IMR-90 (cell line): ENCODE data around the gene PKP4. TPM values are rescaled to one million over a fixed set of nuclear protein-coding genes. Genes with fewer than 3 reads are reported as not detected.

Experiments used
- ATAC-seq: fragments of 200-7000 bp; cut with Tn5 transposase; 2 replicates; pipeline ENCODE4 v1.9.1; 2020; ENCODE audit warnings: low read depth, mild to moderate bottlenecking, moderate library complexity
- BruUV-seq: library from RNA; stranded (reverse); fragments of 400-500 nt; replicated peaks from 2 replicates; lab custom pipeline; 2021; lab: Mats Ljungman, UMichigan
- CTCF ChIA-PET: fragments of 300-600 bp; formaldehyde crosslinking; extraction: SDS; loops from one replicate; lab custom pipeline; 2021; ENCODE audit warnings: antibody characterized with exemption; lab: Yijun Ruan, JAX
- POLR2A ChIA-PET: fragments of 300-600 bp; sonication (Branson Sonifier 250); formaldehyde crosslinking; loops from one replicate; lab custom pipeline; 2022; ENCODE audit warnings: antibody characterized with exemption; ENCODE audit not compliant: unreplicated experiment; lab: Charles Lee
- DNase-seq: peaks from one replicate; pipeline ENCODE4 v3.0.0; 2013
- H2AFZ ChIP-seq: replicated peaks from 2 replicates; pipeline ENCODE3; 2013; ENCODE audit warnings: low read length, mild to moderate bottlenecking; ENCODE audit not compliant: poor library complexity
- H2AK5ac ChIP-seq: 2 replicates; pipeline ENCODE4 v1.6.1; 2013; ENCODE audit warnings: low read depth, low read length, inconsistent platforms
- H2AK9ac ChIP-seq: replicated peaks from 2 replicates; pipeline ENCODE3; 2013; ENCODE audit warnings: mild to moderate bottlenecking, low read depth, low read length, moderate library complexity; ENCODE audit not compliant: poor library complexity
- H2BK120ac ChIP-seq: 2 replicates; pipeline ENCODE4 v1.6.1; 2013; ENCODE audit warnings: low read depth, low read length, inconsistent platforms
- H2BK15ac ChIP-seq: 3 replicates; pipeline ENCODE4 v1.6.1; 2013; ENCODE audit warnings: low read depth, low read length, inconsistent platforms
- H2BK20ac ChIP-seq: 2 replicates; pipeline ENCODE4 v1.6.1; 2013; ENCODE audit warnings: low read depth, mild to moderate bottlenecking, inconsistent platforms, low read length, moderate library complexity
- H2BK5ac ChIP-seq: 2 replicates; pipeline ENCODE4 v1.6.1; 2013; ENCODE audit warnings: mild to moderate bottlenecking, low read depth, low read length, inconsistent platforms; ENCODE audit not compliant: poor library complexity, severe bottlenecking
- H3K14ac ChIP-seq: replicated peaks from 2 replicates; pipeline ENCODE4 v1.6.1; 2013; ENCODE audit warnings: low read depth, low read length, inconsistent platforms
- H3K18ac ChIP-seq: 2 replicates; pipeline ENCODE4 v1.6.1; 2013; ENCODE audit warnings: low read depth, low read length, control low read depth
- H3K23ac ChIP-seq: 2 replicates; pipeline ENCODE4 v1.6.1; 2013; ENCODE audit warnings: low read depth, low read length, inconsistent platforms
- H3K27ac ChIP-seq: 2 replicates; pipeline ENCODE4 v1.5.1; 2013; ENCODE audit warnings: mild to moderate bottlenecking, control low read depth, low read length; ENCODE audit not compliant: insufficient read depth
- H3K27me3 ChIP-seq: 2 replicates; pipeline ENCODE4 v1.6.1; 2013; ENCODE audit warnings: low read length; ENCODE audit not compliant: control insufficient read depth, insufficient read depth
- H3K36me3 ChIP-seq: 2 replicates; pipeline ENCODE4 v1.6.1; 2013; ENCODE audit warnings: low read length, mixed read lengths; ENCODE audit not compliant: control insufficient read depth, insufficient read depth
- H3K4ac ChIP-seq: 2 replicates; pipeline ENCODE4 v1.6.1; 2013; ENCODE audit warnings: low read depth, low read length, inconsistent platforms
- H3K4me1 ChIP-seq: 2 replicates; pipeline ENCODE4 v1.6.1; 2013; ENCODE audit warnings: low read length, mixed read lengths; ENCODE audit not compliant: control insufficient read depth, insufficient read depth
- H3K4me2 ChIP-seq: 2 replicates; pipeline ENCODE4 v1.6.1; 2013; ENCODE audit warnings: low read depth, mild to moderate bottlenecking, control low read depth, low read length, moderate library complexity
- H3K4me3 ChIP-seq: 2 replicates; pipeline ENCODE4 v1.5.1; 2013; ENCODE audit warnings: low read depth, mild to moderate bottlenecking, control low read depth, low read length, moderate library complexity; ENCODE audit not compliant: insufficient read depth
- H3K56ac ChIP-seq: 2 replicates; pipeline ENCODE4 v1.6.1; 2013; ENCODE audit warnings: low read length, inconsistent platforms; ENCODE audit not compliant: insufficient read depth; ENCODE audit errors: extremely low read depth
- H3K79me1 ChIP-seq, 2 experiments: 2 replicates each; pipeline ENCODE4 v1.6.1; 2013; ENCODE audit warnings: low read length in 2 of 2, inconsistent platforms in 1 of 2, low read depth in 1 of 2
- H3K9ac ChIP-seq: 2 replicates; pipeline ENCODE4 v1.6.1; 2013; ENCODE audit warnings: low read depth, low read length, control low read depth
- H3K9me1 ChIP-seq: 2 replicates; pipeline ENCODE4 v1.6.1; 2013; ENCODE audit warnings: low read length, inconsistent platforms; ENCODE audit not compliant: insufficient read depth
- H3K9me3 ChIP-seq: 2 replicates; pipeline ENCODE4 v1.6.1; 2013; ENCODE audit warnings: low read length; ENCODE audit not compliant: control insufficient read depth, insufficient read depth
- H4K20me1 ChIP-seq: 2 replicates; pipeline ENCODE4 v1.6.1; 2013; ENCODE audit warnings: low read length, inconsistent platforms; ENCODE audit not compliant: insufficient read depth
- H4K5ac ChIP-seq: 2 replicates; pipeline ENCODE4 v1.6.1; 2013; ENCODE audit warnings: mild to moderate bottlenecking, low read depth, low read length, control low read depth
- H4K8ac ChIP-seq, 2 experiments: 2 replicates each; pipeline ENCODE4 v1.6.1; 2013; ENCODE audit warnings: low read depth in 2 of 2, low read length in 2 of 2, control low read depth in 1 of 2, inconsistent platforms in 1 of 2
- H4K91ac ChIP-seq: 2 replicates; pipeline ENCODE4 v1.6.1; 2013; ENCODE audit warnings: low read depth, low read length, inconsistent platforms; ENCODE audit not compliant: insufficient read depth
- CHD1 ChIP-seq: IDR thresholded peaks from 2 replicates; pipeline ENCODE4 v1.6.1; 2012; ENCODE audit warnings: low read depth, low read length, improper control_type of control experiment
- FOS ChIP-seq: fragments of 150-350 bp; IDR thresholded peaks from 2 replicates; pipeline ENCODE4 v1.6.1; 2016; ENCODE audit warnings: low read depth, low read length
- MAZ ChIP-seq: IDR thresholded peaks from 2 replicates; pipeline ENCODE4 v1.6.1; 2012; ENCODE audit warnings: low read depth, mild to moderate bottlenecking, low read length, improper control_type of control experiment, moderate library complexity, borderline replicate concordance
- MXI1 ChIP-seq: IDR thresholded peaks from 2 replicates; pipeline ENCODE4 v1.6.1; 2012; ENCODE audit warnings: low read depth, mild to moderate bottlenecking, low read length, moderate library complexity, borderline replicate concordance
- RFX5 ChIP-seq: IDR thresholded peaks from 2 replicates; pipeline ENCODE4 v1.8.0; 2012; ENCODE audit warnings: low read depth, mild to moderate bottlenecking, low read length, moderate library complexity
- WGBS, 2 experiments: methylation state at CpG; one replicate each; pipeline versions ENCODE4 v1.1.5 to v1.1.7; 2013; ENCODE audit warnings: missing lambda C conversion rate in 2 of 2; ENCODE audit not compliant: insufficient read length in 1 of 2; ENCODE audit errors: extremely low coverage in 2 of 2; 5-methylcytosine and 5-hydroxymethylcytosine counted together
- dilution Hi-C: fragments of 300-500 bp; cut with HindIII; formaldehyde crosslinking; loops from one replicate; pipeline ENCODE4 v1.14.3; 2018; ENCODE audit warnings: low sequenced_read_pairs; ENCODE audit not compliant: unreplicated experiment
- in situ Hi-C: fragments of 300-500 bp; cut with MboI; formaldehyde crosslinking; loops from 3 replicates; pipeline ENCODE4 v1.14.3; 2019; ENCODE audit warnings: low sequenced_read_pairs, inconsistent platforms, mixed read lengths
- intact Hi-C: fragments of 100-400 bp; cut with micrococcal nuclease; formaldehyde crosslinking; loops from 2 replicates; pipeline ENCODE4 v1.10.0; 2022
- polyA plus RNA-seq, 3 experiments: library from polyadenylated mRNA; depleted of rRNA; stranded (reverse); fragments of >200 nt; gene quantifications; 2 replicates each; pipeline ENCODE4 v1.2.3, GENCODE V29; 2012; ENCODE audit warnings: low replicate concordance in 1 of 3
- total RNA-seq: library from RNA; depleted of rRNA; stranded (reverse); fragments of >200 nt; gene quantifications from 2 replicates; pipeline ENCODE4 v1.2.3, GENCODE V29; 2012

The PKP4 gene
- total and polyA plus RNA-seq, 2 of the 4 experiments (the other 2 are of a cell fraction), result 20.1 to 37.8 TPM

GRCh38 chr2:158661231-158661630, 204.5 kb downstream of the PKP4 start:
- H3K36me3 ChIP-seq, result peaks cover 16% of the 10 kb centered on the region
- no peak overlapping the region for H3K9ac ChIP-seq
- in situ Hi-C loops, result no loop called here
- H3K4me2 ChIP-seq, result no peak overlapping the region
- ATAC-seq (no peak), DNase-seq (no peak)
- no peak overlapping the region for H3K23ac ChIP-seq
- dilution Hi-C loops, result no loop called here
- no peak overlapping the region for H3K27ac ChIP-seq
- no peak overlapping the region for H4K5ac ChIP-seq
- H3K18ac ChIP-seq, result no peak overlapping the region
- ChIA-PET POLR2A (no interaction called here), CTCF (no interaction called here)
- H2BK120ac ChIP-seq, result no peak overlapping the region
- peaks cover 2% of the 10 kb centered on the region; the same call in 1 of the 2 replicates for H3K4me1 ChIP-seq
- no peak overlapping the region for H4K8ac ChIP-seq
- H3K4me3 ChIP-seq, result no peak overlapping the region
- intact Hi-C loops, result no loop called here
- 91% methylated on average over 11 of the region's 14 CpGs; no CpG with 5 or more reads in 1 of the 2 experiments for WGBS, 2 experiments
- no peaks in the 10 kb centered on the region; a peak in 1 of 4 replicates for H3K79me1 ChIP-seq
- no TSS peak for BruUV-seq
- no peak overlapping the region for H2BK20ac ChIP-seq
- peaks cover 12% of the 10 kb centered on the region for H3K9me1 ChIP-seq
- H2BK5ac ChIP-seq, result no peak overlapping the region
- no peak overlapping the region for H4K91ac ChIP-seq
- H2BK15ac ChIP-seq, result no peak overlapping the region
- no peak overlapping the region for H2AK9ac ChIP-seq
- no peak overlapping the region for H2AK5ac ChIP-seq
- H4K20me1 ChIP-seq, result no peaks in the 10 kb centered on the region
- no peaks in the 10 kb centered on the region for H3K9me3 ChIP-seq
- no peak for TF ChIP-seq MAZ
- no peak for TF ChIP-seq FOS
- TF ChIP-seq RFX5, result no peak
- no peak for TF ChIP-seq CHD1
- TF ChIP-seq MXI1, result no peak
- H3K27me3 ChIP-seq, result no peaks in the 10 kb centered on the region
- no peak overlapping the region for H2AFZ ChIP-seq
- H3K4ac ChIP-seq, result no peak overlapping the region
- no peak overlapping the region for H3K56ac ChIP-seq
- no peak overlapping the region for H3K14ac ChIP-seq
